ENCODE measurements around the gene C16orf74.

DNA sequence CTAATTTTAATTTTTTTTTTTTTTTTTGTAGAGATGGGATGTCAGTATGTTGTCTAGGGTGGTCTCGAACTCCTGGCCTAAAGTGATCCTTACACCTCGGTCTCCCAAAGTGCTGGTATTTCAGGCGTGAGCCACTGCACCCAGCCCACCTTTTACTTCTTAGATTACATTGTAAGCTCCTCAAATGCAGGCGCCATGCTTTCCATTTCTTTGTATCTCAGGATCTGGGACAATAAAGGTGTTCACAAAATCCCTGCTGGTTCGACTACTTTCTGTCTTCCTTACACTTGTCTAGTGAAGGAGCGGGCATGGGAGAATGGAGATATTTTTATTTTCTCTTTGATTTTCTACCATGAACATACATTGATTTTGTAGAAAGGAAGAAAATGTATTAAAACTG is 23.2 kb upstream of the C16orf74 start:
- no peak for TF ChIP-seq POLR2A (IDR thresholded peaks at IDR 0.05; ENCODE audit: extremely low read depth, insufficient read length)
- TF ChIP-seq, protein P1, sequence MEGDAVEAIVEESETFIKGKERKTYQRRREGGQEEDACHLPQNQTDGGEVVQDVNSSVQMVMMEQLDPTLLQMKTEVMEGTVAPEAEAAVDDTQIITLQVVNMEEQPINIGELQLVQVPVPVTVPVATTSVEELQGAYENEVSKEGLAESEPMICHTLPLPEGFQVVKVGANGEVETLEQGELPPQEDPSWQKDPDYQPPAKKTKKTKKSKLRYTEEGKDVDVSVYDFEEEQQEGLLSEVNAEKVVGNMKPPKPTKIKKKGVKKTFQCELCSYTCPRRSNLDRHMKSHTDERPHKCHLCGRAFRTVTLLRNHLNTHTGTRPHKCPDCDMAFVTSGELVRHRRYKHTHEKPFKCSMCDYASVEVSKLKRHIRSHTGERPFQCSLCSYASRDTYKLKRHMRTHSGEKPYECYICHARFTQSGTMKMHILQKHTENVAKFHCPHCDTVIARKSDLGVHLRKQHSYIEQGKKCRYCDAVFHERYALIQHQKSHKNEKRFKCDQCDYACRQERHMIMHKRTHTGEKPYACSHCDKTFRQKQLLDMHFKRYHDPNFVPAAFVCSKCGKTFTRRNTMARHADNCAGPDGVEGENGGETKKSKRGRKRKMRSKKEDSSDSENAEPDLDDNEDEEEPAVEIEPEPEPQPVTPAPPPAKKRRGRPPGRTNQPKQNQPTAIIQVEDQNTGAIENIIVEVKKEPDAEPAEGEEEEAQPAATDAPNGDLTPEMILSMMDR (IDR thresholded peaks at IDR 0.05; ENCODE audit: low read depth, low read length): no peak
- TF ChIP-seq, protein P2, sequence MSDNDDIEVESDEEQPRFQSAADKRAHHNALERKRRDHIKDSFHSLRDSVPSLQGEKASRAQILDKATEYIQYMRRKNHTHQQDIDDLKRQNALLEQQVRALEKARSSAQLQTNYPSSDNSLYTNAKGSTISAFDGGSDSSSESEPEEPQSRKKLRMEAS (IDR thresholded peaks at IDR 0.05; ENCODE audit: low read depth, low read length): no peak

Data from NB4 (cell line).